D341Med (cell line): ENCODE measurements around the gene PLEKHS1.
"Not testable (repeated sequence)": the region's sequence is repeated elsewhere in the genome, so short reads cannot be mapped to it uniquely, and the experiment has no call there.

ENCODE experiments used
- DNase-seq: peaks from one replicate; pipeline ENCODE4 v3.0.0; 2012; ENCODE audit warnings: low spot score

PLEKHS1 gene

DNA sequence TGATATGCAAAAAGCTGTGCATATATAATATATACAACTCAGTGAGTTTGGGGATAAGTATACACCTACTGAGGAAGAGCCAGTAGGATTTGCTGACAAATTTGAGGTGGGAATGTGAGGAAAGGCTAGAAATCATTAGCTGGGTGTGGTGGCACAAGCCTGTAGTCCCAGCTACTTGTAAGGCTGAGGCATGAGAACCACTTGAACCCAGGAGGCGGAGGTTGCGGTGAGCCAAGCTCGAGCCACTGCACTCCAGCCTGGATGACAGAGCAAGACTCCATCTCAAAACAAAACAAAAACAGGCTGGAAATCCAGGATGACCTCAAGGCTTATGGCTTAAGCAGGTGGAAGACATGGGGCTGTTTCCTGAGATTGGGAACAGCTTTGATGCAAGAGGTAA is 10.6 kb upstream of the PLEKHS1 start:
- DNase-seq: no peak

DNA sequence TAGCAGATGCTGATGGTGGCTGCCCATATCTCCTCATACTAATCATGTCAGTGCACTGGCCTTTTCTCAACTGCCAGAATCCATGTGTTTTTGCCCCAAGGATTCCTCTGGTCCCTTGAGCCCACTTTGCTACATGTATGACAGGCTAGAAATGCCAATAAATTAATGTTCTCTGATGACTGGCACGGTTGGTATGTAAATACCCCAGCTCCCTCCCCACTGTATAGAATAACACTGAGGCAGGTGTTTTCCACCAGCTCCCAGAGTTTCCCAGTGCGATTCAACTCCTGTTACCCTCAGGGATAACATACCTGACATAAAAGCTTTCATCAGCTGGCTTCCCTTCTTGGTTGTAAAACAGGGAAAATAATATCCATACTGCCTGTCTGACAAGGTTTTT is 9.0 kb upstream of the PLEKHS1 start:
- no peak for DNase-seq

DNA sequence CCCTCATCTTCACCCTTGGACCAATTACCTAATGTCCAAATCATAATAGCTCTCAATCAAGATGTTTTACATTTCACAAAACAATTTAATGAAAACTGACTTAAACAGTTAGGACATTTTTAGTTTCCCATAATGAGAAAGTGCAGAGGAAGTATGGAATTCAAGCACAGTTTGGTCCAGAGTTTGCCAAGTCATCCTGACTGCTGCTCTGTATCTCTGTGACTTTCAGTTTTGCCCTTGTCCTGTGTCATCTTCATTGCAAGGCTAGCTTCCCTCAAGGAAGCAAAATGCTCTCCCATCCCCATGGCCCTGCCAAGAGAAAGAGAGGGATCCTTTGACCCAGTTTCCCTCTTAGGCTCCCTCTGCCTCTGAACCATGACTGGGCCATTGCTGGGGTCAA is 7.9 kb upstream of the PLEKHS1 start:
- no peak for DNase-seq

DNA sequence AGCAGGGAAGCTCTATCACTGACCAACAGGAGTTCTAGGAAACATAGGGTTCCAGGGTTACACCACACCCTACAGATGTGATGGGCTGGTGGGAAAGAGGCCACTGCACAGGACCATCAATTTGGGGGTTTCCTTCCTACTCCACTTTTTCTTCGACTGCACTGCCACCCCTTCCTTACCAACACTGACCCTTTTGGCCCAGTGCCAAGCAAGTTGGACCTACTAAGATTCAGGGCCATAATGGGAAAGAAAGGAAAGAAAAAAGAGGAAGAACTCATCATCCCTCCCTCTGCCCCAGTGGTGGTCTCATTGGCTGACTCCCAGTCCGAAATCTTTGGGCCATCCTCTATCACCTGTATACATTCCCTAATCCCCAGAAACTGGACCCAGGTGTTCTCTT is 6.1 kb upstream of the PLEKHS1 start:
- DNase-seq: no peak

DNA sequence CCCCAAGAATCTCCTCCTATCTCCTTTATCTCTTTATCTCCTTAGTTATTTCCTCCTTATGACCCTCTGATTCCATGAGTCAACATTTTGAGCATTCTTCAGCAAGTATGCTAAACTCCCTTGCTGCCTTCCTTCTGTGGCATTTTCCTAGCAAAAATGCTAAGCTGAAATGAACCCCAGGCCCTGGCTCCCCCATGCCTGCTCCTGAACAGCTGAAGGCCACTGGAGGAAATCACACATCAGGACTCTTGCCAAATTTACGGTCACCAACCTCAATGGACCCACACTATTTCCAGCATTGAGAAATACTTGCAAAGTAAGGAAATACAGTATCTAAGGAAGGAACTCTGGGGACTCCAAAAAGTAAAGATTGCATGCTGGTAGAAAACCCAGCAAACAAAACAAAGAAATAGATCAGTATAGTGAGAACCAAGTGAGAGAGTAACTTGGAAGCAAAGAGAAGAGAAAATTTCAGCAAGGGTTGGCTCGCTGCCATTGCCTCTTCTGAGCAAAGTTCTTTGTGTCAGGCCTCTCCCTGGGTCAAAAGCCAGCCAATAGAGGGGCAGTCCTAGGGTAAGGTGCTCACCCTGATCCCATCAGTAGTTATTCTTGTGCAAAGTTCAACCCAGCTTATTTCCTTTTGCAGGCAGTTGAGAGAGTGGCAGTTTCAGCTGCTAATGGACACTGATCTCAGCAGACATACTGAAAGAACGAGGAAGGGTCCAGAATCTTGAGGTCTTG is 5.1 kb upstream of the PLEKHS1 start:
- no peak for DNase-seq

DNA sequence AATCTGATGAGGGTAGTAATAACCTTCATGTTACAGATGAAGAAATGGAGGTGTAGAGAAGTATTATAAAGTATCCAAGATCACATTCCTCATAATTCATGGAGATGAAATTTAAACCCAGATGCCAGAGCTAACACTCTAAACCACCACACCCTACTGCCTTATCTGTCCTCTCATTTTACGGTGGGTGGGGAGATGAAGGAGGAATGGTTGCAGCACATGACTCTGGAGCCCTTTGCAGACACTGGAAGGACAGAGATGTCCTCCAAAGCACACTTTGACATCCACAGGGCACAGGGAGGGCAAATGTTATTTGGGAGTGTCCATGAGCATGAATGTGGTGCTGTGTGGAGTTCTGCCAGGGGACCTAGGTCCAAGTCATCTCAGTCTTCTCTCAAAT is 1.1 kb downstream of the PLEKHS1 start:
- DNase-seq: no peak

DNA sequence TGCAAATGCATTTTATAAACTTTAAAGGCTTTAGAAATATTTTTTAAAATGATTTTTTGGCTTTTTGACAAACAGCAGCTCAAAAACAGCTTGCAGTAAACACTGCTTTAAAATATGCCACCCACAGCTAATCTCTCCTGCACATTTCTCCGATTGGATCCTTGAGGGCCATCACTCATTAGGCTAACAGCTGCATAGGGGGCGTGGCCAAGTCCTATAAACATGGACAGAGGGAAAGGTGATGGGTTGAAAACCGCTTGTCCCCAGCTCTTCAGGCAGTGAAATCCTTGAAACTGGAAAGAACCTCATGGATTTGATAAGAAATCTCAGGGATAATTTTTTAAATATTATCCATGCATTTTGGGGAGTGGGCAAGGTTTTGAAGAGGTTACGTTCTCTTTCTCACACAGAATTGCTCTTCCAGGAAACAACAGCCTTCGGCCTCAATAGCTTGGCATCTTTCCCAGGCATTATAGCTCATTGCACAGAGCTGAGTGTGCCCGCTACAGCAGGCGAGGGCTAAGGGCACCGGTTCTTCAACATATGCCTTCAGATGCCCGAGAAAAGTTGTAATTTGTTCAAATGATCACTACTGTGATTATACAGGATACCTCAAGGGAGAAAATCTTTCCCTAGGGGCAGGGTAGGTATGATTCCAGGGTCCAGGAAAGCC is 1.7 kb downstream of the PLEKHS1 start:
- no peak for DNase-seq

DNA sequence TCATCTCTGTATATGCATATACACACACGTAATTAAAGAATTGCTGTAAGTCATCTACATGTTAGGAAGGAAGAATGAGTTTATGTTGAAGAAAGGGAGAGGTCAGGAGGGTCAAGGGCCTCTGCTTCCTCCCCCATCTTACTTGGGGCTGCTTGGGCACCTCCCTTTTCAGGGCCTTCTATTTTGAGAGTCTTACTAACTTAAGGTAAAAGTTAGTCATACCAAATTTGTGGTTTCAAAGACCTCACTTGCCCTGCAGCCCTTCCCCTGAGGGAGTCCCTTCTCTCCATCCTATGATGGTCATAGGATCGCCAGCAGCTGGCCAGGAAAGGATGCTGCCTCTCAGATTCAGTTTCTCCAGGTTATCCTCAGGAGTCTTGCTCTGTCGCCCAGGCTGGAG is 2.6 kb downstream of the PLEKHS1 start:
- DNase-seq: no peak

DNA sequence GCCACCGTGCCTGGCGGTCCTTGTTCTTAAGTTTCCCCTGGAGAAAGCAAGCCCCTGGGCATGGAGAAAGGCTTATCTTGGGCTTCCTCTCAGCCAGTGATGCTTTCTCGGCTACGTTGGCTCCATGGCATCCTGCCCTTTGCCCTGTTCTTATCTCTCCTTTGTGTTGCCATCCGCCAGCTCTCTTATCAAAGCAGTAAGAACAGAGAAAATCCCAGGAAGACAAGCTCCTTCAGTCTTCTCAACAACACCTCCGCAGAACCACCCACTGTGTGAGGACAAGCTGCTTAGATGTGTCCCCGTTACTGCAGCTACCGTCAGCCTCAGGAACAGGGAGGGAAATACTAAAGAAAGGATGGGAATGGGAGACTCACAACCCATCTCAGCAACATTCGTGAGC is 3.3 kb downstream of the PLEKHS1 start:
- no peak for DNase-seq

DNA sequence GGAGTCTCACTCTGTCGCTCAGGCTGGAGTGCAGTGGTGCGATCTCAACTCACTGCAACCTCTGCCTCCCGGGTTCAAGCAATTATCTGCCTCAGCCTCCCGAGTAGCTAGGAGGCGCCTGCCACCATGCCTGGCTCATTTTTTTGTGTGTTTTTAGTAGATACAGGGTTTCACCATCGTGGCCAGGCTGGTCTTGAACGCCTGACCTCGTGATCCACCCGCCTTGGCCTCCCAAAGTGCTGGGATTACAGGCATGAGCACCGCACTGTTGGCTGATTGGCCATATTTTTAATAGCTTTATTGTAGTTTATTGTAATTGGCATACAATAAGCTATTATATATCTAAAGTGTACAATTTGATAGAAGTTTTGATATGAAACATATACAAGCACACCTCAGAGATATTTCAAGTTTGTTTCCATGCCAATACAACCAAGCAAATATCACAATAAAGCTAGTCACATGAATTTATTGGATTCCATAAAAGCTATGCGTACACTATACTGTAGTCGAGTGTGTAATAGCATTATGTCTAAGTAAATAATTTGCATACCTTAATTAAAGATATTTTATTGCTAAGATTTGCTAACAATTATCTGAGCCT is 5.6 kb downstream of the PLEKHS1 start:
- DNase-seq: no peak

DNA sequence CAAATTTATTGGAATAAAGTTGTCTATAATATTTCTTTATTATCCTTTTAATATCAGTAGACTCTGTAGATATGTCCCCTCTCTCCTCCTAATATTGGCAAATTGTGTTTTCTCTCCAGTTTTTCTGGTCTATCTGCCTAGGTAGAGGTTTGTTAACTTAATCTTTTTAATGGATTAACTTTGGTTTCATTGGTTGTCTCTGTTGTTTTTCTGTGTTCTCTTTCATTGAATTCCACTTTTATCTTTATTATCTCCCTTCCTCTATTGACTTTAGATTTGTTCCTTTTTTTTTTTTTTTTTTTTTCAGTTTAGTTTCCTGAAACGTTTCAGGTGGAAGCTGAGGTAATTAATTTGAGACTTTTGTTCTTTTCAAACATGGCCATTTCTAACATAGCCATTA is 10.6 kb downstream of the PLEKHS1 start:
- no peak for DNase-seq

DNA sequence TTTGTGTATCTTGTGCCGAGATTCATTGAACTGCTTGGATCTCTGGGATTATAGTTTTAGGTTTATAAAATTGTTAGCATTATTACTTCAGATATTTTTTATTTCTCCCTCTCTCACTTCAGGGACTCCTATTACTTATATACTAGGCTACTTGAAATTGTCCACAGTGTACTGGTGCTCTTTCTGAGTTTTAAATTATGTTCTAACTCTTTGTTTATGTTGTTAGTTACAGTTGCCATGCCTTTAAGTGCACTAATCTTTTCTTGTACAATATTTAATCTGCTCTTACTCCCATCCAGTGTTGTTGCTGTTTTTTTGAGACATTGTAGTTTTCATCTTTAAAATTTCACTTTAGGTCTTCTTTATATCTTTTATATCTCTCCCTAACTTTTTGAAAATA is 13.1 kb downstream of the PLEKHS1 start:
- DNase-seq: no peak

DNA sequence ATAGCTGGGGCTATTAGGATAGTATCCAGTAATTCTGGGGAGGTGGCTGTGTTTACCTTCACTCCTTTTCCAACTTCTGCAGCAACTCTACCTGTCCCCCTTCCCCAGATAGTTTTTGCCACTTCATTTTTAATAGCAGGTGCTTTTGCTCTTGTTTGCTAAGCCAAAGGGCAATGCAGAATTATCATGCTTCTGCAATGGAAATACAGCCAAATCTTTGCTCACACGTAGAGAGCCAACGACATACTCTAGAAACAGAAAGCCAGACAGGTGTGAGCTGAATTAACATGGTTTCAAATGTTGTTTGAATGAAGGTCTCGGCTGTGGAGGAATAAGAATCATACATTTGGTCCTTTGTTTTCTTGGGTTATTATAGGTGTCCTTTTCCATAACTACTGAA is 14.4 kb downstream of the PLEKHS1 start:
- DNase-seq: no peak

DNA sequence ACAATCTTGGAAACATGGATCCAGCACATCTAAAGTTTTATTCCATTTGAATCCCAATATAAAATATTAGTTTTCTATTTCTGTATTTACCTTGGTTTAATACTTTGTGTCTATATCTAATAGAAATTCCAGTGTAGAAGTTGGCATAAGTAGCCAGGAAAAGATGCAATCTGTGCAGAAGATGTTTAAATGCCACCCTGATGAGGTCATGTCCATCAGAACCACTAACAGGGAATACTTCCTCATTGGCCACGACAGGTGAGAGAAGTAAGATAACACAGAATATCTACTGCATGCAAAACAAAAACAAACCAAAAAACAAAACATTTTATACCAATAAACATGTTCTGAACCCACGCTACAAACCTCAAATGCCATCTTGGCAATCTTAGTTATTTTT is 15.7 kb downstream of the PLEKHS1 start:
- no peak for DNase-seq

DNA sequence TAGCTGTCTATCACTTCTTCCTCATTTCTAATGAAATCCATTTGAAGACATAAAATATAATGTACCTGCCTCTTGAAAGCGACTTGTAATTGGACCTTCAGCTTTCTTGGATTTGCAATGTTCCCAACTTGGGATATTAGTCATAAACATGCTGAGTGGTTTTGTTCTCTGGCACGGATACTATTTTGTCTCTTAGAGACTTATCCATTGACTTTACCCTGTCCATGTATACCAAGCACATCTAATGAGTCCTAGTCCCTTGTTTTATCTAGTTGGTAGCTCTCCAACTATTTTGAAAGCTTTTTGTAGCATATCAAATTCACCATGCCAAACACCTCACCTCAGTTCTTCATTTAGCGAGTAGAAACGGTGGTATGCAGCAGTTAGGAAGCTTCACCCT is 18.9 kb downstream of the PLEKHS1 start:
- DNase-seq: no peak

DNA sequence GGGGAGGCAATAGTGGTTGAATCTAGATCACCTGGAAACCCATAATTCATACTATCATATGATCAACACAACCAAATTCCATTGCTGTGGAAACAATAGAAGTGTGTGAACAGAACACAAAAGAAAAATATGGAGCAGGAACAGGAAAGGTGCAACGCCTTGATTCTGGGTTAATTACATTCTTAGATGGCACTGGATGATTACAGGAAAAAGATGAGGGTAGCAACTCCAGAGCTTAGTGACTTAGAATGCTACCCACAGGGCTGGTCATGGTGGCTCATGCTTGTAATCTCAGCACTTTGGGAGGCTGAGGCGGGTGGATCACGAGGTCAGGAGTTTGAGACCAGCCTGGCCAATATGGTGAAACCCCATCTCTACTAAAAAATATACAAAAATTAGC is 19.6 kb downstream of the PLEKHS1 start:
- not testable (repeated sequence) for DNase-seq

DNA sequence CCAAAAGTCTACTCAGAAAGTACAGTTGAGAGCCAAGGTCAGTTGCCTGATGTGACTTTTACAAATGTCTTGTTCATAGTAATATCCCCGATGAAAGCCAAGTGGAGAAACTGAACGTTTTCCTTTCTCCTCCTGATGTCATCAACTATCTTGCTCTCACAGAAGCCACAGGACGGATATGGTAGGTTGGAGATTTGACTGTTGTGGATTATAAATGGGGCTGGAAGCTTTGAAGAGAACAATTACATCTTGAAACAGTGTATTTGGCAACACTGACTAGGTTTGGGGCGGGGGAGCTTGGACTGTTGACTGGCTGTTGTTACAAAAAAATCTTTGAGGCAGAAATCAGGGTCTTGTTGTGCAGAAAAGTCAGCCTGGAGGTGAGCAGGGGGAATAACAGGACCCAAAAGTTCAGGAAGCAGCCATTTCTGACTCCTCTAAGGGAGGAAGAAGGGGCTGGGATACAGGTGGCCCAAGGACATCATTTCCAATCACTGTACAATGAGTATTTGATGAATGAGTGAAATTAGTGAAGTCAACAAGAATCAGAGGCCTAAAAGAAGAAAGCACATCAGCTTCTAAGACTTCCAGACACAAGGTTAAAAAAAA is 24.3 kb downstream of the PLEKHS1 start:
- no peak for DNase-seq

DNA sequence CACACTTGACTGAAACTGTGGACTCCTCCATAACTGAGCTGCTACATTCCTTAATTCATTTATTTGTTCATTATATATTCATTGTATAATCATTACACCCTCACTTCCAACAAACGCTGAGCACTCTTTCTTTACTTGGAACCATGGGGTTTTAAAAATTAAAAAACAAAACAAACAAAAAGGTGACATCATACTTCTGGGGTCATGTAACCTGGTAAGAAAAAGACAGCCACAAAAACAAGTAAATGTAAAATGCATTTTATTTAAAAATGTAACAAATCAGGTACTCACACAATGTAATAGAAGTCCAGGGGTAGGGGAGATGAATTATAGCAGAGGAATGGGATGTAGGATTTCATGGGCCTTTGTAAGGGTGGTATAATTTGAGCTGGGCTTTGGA is 25.1 kb downstream of the PLEKHS1 start:
- DNase-seq: no peak

DNA sequence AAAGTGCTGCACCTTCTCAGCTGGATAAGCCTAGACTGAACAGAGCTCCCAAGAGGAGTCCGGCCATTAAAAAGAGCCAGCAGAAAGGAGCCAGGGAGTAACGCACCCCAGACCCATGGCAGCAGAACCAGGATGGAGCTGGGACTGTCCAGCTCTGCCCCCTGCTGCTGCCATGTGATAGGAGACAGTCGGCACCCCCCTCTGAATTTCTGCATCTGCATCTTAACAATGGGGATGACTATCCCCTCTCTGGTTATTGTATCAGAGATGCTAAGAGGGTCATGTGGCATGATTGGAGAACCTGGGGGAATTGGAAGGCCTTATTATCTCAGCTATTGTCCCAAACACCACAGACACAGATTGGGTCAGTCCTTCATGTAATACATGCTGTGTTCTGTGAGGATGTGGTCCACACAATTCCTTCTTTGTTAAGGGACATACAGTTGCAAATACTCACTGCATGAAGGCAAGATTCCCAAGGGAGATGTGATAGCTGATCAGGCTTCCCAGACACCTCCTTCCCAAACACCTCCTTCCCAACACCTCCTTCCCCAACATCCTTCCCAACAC is 29.3 kb downstream of the PLEKHS1 start:
- no peak for DNase-seq

DNA sequence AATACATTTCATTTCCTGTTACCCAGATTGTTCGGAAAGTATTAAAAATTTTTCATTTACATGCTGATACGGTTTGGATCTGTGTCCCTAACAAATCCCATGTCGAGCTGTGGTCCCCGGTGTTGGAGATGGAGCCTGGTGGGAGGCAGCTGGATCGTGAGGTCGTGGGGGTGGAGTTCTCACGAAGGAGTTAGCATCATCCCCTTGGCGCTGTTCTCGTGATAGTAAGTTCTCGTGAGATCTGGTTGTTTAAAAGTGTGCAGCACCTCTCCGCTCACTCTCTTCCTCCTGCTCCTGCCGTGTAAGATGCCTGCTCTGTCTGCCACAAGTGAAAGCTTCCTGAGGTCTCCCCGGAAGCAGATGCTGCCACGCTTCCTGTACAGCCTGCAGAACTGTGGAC is 30.9 kb downstream of the PLEKHS1 start:
- no peak for DNase-seq

DNA sequence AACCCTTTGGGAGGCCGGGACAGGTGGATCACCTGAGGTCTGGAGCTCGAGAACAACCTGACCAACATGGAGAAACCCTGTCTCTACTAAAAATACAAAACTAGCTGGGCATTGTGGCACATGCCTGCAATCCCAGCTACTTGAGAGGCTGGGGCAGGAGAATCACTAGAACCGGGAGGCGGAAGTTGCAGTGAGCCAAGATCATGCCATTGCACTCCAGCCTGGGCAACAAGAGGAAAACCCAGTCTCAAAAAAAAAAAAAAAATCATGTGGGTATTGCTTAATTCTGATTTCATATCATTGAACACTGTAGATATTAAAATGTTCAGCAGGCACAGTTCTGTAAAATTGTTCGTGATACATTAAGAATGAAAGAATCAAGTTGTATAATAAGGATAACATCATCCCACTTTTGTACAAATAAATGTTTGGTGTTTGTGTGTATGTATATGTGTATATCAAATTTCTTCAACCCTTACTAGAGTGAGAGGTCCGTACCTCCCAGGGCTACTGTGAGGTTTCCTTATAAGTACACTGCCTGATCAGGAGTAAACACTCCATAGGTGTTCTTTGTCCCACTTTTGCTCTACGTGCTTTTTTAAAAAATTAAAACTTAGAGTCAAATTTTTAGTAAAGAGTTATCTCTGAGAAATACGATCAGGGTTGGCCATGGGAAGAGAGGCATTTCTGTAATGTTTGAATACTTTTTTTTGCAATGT is 31.7 kb downstream of the PLEKHS1 start:
- DNase-seq: no peak

DNA sequence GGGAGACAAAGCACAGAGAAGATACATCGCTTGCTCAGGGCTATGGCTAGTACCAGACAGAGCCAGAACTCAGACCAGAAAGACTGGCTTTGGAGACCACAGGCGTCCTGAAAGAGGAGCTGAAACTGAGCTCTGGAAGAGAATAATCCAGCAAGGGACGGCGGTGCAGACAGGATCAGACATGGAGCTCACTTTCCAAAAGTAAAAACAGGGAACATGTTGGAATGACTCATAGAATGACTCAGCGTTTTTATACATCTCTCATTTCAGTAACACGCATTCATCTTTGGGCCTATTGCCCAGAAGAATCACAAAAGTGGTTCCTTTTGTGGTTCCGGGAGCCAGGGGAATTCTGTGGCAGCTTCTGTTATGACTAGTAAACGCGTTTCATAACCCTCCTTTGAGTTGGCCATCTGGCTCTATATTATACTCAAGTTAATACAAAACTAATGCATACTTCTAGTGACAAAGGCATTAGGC is 37.2 kb downstream of the PLEKHS1 start:
- DNase-seq: no peak
